Esophagus muscularis mucosa (tissue), 3 donors: ENCODE data around the gene ZNF831.

Experiments
- CTCF ChIP-seq, 3 experiments: fragments of 200-600 bp in 2 of 3; fragments of 450-650 bp in 1 of 3; sonication (generic) in 2 of 3; IDR thresholded peaks; one replicate each; pipeline ENCODE4 v1.5.1; 2017 to 2019; ENCODE audit warnings: antibody characterized with exemption in 3 of 3, mild to moderate bottlenecking in 2 of 3, moderate library complexity in 1 of 3
- POLR2AphosphoS5 ChIP-seq, 2 donors: sonication (generic); formaldehyde crosslinking; IDR thresholded peaks; one replicate each; pipeline ENCODE4 v1.6.1; 2017; ENCODE audit warnings: antibody characterized with exemption in 2 of 2

- no peak for TF ChIP-seq CTCF (IDR thresholded peaks at IDR 0.05)
- TF ChIP-seq POLR2AphosphoS5 (IDR thresholded peaks at IDR 0.05) = no peak
Observed at GRCh38 chr20:59299945-59300332, 136.3 kb downstream of the ZNF831 start.
